Renal cortical epithelial cell (primary cell): Measurements from ENCODE around the gene NBR1. TPM values are rescaled to one million over a fixed set of nuclear protein-coding genes. Genes with fewer than 3 reads are reported as not detected.

Source experiments
- total RNA-seq: library from RNA; depleted of rRNA; stranded (reverse); fragments of >200 nt; gene quantifications from 2 replicates; pipeline ENCODE4 v1.2.3, GENCODE V29; 2014

NBR1 gene
- total RNA-seq, 1 donor from 2014 or later, result 141 TPM

Other genes starting within 250 kb of the NBR1 start
- gene AARSD1, start 206.8 kb upstream of the NBR1 start, total RNA-seq, result 18.4 and 19.4 TPM in 2 replicates
- 0.20 and 2.4 TPM in 2 replicates for gene PTGES3L, start 191.1 kb upstream of the NBR1 start, total RNA-seq
- gene RUNDC1, start 190.6 kb upstream of the NBR1 start, total RNA-seq, result 10.4 and 20.5 TPM in 2 replicates
- 476 and 871 TPM in 2 replicates for gene RPL27, start 172.8 kb upstream of the NBR1 start, total RNA-seq
- gene IFI35, start 164.4 kb upstream of the NBR1 start, total RNA-seq, result 14.9 and 42.4 TPM in 2 replicates
- gene VAT1, start 148.8 kb upstream of the NBR1 start, total RNA-seq, result 150 and 204 TPM in 2 replicates
- 0.65 and 0.69 TPM in 2 replicates for gene RND2, start 146.0 kb upstream of the NBR1 start, total RNA-seq
- gene BRCA1, start 45.9 kb upstream of the NBR1 start, total RNA-seq, result 8.8 and 14.9 TPM in 2 replicates
- gene TMEM106A, start 40.7 kb downstream of the NBR1 start, total RNA-seq, result 2.3 and 2.4 TPM in 2 replicates
- gene CCDC200, start 57.4 kb downstream of the NBR1 start, total RNA-seq, result not detected in 2 replicates
- not detected in 2 replicates for gene RNU2-1, start 62.8 kb downstream of the NBR1 start, total RNA-seq
- 17.2 and 26.5 TPM in 2 replicates for gene ARL4D, start 227.8 kb downstream of the NBR1 start, total RNA-seq